GM12874 (cell line): ENCODE data around the gene GIPC2.

ENCODE experiments used
- CTCF ChIP-seq: IDR thresholded peaks from 2 replicates; pipeline ENCODE4 v1.5.1; 2011; ENCODE audit warnings: low read depth, mild to moderate bottlenecking, control low read depth, low read length, moderate library complexity; ENCODE audit not compliant: insufficient read depth

The GIPC2 gene

GRCh38 chr1:78122389-78122788, 76.6 kb downstream of the GIPC2 start:
- no peak for TF ChIP-seq CTCF

GRCh38 chr1:78126506-78126905, 80.7 kb downstream of the GIPC2 start:
- no peak for TF ChIP-seq CTCF

GRCh38 chr1:78132174-78132947, 86.6 kb downstream of the GIPC2 start:
- no peak for TF ChIP-seq CTCF

GRCh38 chr1:78132948-78133322, 87.2 kb downstream of the GIPC2 start:
- TF ChIP-seq CTCF: no peak

- no peak for TF ChIP-seq CTCF
These were observed 90.9 kb downstream of the GIPC2 start for GRCh38 chr1:78136680-78137079.

GRCh38 chr1:78141531-78142231, 95.9 kb downstream of the GIPC2 start:
- TF ChIP-seq CTCF: no peak

GRCh38 chr1:78142736-78143135, 97.0 kb downstream of the GIPC2 start:
- TF ChIP-seq CTCF: no peak
